ENCODE results near the gene SPSB4.

Gene SPSB4

DNA sequence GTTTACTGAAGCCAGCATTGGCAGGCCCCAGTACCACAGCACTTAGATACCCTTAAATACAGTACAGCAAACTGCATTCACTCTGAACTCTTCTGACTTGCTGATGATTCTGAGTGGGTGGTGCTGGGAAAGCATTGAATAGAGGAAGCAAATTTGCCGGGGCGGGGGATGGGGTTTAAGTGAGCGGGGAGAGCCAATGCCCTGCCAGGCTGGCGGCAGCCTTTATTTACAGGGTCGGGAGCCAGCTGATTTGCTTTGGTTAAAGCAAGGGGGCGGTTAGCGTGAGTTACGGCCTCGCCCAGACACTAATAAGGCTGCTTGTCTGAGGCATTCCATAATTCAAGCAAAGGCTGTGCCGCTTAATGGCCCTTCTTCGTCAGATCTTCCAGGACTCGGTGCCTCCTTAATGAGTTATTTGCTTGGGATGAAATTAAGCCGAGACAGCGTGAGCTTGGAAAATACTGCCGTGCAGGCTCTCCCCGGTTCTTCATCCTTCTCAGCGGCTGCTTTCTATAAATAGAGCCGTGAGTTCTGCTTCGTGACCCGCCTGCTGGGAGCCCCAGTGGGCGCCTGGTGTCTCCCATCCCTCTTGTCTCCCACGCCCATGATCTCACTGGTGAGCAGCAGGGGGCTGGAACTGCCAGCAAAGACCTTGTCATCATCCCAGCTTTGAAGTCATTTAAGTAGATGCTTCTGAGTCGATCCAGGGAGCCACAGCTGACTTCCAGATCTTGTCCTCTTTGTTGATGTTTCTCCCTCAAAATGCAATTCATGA is 25.8 kb downstream of the SPSB4 start:
- peak; percentile 6 for DNase-seq

DNA sequence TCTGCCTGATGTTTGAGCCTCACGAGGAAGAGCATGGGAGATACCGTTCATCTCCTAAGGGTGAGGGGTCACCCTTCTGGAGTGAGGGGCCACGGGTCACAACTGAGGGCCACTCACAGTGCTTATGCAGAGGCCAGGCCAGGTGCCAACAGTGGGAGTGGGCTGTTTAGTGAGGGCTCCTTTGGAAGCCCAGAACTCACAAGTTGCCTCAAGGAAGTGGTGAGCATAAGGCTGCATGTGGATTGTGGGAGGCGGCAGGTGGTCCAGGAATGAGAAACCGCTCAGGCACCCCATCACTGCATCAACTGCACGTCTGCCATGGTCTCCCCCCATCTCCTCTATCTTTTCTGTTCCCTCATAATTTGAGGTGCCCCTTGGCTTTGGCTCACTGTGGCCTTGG is 26.5 kb downstream of the SPSB4 start:
- DNase-seq = no peak

DNA sequence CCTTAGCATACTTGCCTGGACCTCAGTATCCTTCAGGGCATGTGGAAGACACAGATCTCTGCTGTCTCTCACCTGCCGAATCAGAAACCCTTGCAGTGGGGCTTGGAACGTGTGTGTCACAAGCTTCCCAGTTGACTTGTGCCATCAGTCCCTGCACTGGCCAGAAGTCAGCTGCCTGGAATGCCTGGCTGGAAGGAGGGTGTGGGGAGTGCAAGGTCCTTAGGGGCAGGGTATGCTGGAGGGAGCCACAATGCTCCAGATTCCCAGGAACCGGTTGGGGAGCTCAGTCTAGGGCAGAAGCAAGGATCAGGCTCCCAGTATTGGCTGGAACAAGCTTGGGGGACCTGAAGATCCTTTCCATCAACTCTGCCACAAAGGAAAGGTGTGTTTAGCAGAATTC is 27.1 kb downstream of the SPSB4 start:
- DNase-seq = no peak

DNA sequence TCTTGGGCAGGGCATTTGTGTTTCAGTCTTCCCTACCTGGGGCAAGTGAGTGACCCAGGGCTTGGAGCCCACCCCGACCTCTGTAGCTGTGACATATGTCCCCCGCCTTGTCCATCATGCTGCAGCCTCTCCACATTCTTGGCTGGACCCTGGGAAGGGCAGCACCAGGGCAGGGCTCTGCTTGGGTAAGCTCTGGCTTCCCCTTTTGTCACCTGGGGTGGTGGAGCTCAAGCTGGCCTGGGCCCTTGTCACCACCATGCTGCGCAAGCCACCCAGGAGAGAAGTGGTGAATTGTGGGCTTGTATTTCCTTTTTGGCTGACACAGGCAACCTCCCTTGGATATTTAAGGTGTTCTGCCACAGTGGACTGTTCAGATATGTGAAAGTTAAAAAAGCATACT is 29.3 kb downstream of the SPSB4 start:
- no peak for DNase-seq

DNA sequence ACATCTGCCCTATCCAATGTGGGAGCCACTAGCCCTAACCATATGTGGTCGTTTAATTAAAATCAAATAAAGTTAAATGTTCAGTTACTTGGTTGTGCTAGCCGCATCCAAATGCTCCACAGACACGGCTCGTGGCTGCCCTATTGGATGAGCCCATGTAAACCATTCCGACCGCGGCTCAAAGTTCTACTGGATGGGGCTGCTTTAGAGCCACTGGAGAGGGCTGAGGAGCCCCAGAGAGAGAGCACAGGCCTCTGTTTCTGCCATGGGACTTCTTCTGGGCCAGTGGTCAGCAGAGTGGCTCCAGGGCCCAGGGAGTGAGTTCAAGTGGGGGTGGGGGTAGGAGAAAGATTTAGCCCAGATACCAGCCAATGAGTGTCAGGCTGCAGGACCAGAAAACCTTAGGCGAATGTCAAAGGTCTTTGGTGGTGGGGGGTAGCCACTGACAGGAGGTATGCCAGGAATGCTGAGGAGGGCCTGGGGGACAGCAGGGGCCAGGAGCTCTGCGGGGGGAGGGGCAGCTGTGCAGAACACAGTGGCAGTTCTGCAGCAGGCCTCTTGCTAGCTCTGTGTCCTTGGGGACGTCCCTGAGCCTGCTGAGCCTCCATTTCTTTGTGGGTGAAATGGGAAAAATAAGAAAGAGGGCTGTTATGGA is 30.1 kb downstream of the SPSB4 start:
- DNase-seq = no peak

DNA sequence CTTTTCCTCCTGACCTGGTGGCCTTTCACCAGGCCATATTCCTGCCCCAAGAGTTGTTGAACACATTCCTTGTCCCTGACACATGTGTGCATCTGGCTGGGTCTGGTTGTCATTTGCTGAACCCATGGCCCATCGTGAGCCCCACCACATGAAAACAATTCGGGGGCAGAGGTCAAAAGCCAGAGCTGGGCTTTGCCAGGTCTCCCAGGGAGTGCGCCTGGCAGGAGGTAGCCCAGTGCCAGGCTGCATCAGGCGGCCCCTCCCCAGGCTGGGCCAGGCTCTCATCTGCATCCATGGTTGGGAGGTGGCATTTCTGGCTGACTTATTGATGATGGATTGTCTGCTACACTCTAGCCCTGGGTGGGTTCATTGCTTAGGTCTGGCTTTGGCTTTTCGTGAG is 30.9 kb downstream of the SPSB4 start:
- no peak for DNase-seq

DNA sequence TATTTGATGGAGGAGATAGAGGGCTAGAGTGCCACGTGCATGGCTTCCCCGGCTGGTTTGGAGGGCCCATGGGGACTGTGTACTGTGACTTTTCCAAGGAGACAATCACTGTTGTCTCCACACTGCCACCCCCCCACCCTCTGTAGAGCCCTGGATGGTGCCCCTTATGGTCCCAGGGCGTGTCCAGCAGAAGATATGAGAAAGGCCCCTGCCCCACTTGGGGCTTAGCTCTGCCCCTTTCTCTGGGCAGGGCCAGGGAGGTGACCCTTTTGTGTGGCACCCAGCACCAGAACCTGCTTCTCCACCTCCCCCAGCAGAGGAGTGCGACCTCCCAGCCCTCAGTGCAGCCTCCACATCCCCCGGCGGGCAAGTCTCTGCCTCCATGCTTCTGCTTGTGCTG is 32.1 kb downstream of the SPSB4 start:
- DNase-seq = no peak

DNA sequence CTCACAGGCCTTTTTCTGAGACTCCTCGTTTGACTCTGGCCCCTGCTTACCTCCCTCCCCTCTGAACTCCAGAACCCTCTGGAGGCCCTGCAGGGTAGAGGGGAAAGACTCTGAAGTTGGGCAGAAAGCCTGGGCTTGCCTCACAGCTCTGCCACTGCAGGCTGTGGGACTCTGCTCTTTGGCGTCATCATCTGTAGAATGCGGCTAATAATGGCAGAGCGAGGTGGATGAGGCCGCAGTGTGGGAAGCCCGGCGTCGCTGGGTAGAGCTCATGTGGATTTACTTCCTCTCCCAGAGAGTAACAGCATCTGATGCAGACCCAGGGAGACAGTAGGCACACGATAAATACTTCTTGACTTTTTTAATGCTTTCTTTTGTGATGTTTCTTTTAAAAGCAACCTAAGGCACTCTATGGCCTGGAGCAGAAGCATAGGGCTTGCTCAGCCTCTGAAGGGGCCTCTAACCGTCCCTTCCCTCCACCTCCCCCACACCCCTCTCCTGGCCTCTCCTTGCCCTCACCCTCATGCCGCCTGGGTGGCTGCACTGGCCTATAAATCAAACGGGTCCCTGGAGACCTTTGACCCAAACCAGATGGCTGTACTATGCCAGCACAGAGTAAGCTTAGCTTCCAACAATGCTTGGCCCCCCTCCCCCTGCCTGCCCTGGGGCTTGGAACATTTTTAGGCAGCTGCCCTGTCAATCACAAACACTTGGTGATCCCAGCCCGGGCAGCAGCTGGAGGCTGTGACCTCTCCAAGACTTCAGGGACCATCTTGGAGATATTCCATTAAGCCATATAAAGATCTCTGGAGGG is 32.9 kb downstream of the SPSB4 start:
- DNase-seq = no peak

DNA sequence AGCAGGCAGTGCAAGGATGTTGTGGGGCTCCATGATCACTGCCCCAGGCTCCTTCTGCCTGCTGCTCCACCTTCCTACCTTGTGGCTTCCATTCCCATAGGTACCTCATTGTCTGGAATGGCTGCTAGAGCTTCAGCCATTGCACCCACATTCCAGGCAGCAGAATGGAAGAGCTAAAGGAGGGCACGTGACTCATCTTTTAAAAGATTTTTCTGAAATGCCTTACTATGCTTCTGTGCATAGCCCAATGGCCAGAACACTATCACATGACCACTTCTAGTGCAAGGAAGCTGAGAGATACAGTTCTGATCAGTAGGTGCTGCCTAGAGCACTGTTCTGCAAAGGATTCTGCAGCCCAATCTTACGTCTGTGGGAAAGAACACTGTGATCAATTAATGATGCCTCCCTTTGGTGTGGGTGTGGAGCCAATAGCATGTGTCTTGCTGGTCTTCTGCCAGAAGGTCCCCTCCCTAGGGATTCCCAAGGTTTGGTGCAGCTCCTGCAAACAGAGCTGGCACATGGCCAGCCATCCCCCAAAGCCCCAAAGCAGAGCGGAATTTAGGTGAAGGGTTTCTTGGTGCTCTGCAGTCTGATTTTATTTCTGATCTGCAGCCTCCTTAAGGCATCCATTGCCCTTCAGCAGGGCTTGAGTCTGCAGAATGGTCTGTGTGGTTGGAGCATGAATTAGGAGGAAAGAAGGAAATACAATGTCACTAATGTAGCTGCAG is 34.4 kb downstream of the SPSB4 start:
- no peak for DNase-seq

DNA sequence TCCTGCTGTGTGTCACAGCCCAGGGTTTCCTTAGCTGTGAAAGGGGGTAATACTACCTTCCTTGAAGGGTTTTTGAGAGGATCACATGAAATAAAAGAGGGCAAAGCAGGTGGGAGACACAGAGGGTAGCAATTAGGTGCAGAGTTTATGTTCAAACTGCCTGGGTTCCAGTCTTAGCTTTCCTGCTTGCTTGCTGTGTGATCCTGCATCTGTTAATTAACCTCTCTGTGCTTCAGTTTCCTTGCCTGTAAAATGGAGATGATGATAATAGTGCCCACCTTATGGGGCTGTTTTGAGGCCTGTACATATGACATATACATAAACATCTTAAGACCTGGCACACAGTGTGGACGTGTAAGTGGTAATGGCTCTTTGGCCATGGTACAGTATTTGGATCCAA is 35.0 kb downstream of the SPSB4 start:
- DNase-seq = no peak

DNA sequence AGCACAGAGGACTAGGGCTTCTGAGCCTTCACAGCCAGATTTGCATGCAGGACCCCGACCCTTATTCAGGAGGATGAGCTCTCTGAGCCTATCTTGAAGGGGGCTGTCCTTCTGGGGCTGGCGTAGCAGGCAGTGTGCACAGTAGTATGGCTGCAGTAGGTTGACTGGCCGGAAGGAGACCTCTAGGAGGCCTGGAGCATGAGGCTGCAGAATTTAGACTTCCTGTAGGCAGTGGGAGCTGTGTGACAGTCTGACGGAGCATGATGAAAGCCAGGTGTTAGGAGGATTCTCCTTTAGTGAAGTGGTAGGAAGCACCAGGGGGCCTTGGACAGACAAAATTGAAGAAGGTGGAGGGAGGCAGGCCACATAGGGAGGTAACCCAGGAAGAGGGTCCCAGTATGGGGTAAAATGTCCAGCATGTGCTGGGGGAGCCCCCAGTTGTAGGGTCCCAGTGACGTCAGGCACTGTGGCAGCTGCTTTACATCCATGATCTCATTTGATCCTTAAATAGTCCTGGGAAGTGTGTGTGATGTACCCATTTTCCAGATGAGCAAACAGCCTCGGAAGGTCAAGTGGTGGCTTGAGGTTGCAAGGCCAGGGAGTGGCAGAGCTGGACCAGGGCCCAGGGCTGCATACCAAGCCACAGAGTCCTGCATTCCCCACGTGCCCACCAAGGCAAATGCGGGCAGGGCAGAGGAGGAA is 36.1 kb downstream of the SPSB4 start:
- no peak for DNase-seq

DNA sequence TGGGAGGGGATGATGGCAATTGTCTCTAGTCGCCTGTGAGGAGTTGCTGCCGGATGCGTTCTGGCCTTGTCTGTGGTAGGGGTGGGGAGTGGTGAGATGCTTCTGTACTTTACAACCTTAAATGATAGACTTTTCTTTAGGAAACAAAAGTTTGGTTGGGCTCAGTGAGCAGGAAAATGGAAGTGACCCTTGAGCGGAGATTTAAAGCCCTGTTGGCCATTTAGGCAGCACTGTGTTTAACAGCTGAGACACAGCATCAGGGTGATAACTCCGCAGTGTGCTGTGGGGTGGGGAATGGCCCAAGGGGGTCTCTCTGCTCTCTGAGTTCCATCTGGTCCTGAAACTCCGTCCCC is 36.6 kb downstream of the SPSB4 start:
- DNase-seq = no peak

DNA sequence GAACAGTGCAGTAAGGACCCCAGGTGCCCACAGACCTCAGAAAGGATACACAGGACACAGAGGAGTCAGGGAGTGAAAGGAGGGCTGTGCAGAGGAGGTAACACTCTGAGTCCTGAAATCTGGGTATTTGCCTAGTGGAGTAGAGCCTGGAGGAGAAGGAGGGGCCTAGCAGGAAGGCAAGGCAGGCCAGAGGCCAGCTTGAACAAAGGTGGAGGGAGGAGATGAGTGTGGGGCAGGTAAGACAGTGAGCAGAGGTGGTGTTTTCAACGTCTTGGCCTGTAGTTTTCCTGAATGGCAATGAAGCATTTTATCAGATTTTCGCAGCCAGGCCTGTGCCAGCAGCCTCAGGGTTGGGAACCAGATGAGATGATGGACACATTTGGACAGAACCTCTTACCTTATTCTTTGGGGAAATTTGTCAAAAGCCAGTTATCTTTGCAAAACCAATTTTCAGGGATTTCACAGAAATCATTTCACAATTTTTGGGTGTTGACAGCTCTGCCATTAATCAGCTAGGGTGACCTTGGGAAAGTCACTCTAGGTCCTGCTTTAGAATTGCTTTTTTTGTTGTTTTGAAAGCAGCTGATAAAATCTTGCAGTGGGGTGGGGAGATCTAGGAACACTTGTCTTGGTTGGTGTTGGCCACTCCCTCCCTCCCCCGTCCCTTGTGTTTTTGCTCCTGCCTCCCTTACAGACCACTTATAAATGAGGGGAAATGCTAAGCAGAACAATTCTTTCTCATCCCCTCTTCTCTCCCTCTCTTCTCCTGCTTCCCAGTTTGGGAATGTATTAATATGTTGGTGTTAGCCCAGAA is 38.4 kb downstream of the SPSB4 start:
- DNase-seq = no peak

DNA sequence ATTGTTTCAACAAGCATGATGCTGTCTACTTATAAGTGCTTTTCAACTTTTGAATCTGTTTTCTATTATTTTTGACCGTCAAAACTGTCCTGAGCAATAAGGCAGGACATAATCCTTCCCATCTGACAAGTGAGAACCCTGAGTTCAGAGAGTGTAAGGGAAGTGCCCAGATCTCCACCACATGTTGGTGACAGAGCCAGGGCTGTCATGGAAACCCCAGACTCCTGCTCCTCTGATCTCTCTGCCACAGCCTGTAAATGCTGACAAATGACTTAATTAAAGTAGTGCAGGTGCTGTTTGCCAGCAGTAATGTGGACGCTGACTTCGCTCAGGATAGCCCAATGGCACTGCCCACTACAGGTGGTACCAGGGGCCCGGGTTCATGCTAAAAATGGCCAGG is 40.3 kb downstream of the SPSB4 start:
- DNase-seq = no peak

DNA sequence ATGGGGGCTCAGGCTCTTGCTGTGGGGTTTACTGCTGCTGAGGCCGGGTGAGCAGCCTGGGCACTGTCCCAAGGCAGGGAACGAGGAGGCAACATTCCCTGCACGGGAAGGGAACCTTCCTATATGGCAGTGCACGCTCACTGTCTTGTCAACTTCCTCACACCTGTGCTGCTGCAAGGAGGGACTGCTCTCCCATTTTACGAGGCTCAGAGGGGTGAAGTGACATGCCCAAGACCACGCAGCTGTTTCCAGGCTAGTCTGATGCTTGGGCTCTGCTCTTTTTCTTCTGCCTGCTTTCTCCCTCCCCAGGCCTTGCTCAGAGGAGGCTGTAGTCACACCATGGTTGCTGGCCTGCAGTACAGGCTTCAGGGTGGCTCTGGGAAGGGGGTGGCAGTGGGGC is 41.5 kb downstream of the SPSB4 start:
- DNase-seq = no peak

DNA sequence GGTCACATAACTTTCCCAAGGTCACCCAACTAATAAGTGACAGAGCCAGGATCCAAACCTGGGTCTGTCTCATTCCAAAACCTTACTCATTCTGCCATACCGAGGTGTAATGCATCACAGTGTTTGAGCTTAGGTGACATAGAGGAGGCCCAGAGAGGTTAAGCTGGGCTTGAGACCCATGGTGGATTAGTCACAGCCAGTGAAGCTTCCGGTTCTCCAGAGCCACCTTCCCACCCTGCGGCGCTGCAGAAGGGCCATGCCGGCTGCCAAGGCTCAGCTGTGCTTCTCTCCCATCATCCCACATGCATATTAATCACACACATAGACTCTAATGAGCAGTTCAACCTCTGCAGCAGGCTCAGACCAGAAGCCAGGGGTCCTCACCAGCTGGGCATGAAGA is 42.2 kb downstream of the SPSB4 start:
- DNase-seq = no peak

DNA sequence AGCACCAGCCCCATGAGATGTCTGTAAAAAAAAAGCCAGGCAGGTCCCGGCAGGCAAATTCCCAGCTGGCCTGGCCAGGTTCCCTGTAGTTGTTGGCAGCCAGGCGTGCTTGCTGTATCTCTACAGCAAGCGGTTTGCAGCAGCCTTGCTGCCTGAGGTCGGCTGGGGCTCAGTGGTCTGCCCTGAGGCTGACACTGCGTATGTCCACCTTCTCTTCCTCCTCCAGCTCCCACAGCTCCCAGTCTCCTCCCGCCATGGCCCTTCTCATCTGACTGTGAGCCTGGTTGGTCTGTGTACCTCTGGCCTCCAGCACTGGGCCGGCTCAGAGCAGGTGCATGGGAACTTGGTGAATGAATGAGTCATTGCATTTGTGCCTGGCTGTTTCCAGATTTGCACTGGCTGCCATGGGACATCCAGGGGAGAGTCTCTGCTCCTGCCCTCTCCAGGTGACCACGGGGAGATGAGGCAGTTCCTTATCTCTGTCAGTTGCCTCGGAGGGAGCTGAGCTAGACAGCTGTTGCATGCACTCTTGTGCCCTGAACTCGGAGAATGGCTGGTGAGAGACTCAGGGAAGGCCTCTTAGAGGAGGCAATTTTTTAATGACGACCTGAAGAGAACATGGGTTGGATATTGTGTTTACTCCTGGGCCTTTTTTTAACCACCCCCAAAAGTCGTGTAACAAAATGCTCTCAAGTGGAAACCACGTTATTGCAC is 43.0 kb downstream of the SPSB4 start:
- no peak for DNase-seq

DNA sequence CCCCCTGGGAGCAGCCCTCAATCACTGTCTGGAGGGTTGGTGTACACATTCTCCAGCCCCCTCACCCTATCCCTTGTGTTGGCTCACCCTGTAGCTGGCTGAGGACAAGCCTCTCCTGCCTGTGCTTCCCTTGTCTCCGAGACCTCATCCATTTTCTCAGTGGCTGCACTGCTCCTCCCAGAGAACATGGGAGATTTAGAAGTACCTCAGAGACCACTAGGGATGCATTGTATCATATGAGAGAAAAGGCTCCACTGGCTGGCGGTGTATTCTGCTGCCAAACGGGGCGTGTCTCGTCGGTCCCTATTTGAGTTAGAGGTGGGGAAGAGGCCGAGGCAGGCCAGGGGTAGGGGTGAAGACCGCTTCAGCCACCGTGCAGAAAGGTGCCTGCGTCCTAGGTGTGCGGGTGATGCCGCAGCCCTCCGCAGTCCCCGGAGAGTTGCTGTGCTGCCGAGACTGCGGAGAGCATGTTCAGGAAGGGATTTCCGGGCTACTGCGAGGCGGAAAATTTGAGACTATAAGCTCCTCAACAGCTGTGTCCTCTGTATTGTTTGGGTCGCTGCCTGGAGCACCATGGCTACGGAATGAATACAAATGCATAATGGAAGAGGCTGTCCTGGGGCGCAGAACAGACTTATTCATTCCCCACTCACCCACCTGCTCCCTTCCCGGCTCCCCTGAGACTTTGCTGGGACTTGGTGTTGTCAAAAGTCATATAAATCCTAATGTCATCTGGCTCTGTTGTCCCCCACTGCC is 43.8 kb downstream of the SPSB4 start:
- no peak for DNase-seq

DNA sequence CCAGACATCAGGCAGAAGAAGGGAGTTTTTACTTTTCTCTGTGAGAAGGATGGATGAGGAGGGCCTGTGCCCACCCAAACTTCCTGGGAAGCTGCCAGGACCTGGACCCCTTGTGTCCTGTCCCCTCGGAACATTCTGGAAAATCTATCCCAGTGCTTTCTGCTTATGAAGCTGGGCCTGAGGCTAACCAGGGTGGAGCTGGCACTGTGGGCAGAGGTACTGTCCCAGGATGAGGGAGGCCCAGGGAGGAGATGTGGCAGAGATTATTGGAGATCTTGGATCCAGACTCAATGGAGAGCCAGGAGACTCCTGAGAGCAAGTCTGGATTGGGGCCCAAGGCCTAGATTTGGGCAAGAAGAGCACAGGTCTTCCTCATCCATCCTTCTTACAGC is 44.4 kb downstream of the SPSB4 start:
- no peak for DNase-seq

DNA sequence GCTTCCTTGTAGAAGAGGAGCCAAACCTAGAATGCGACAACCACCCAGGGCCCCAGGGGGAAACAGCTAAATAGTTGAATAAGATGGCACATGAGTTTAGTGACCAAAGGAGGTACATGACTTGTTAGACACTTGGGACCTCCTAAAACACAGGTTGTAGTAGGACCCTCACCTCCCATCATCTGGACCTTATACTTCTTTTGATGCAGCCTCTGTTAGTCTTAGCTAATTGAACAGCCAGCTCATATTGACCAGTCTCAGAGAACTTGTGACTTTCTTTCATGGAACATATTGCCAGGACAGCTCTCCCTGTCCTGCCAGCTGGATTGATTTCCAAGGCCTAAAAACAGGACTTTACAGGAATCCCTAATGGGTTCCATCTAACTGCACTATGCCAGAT is 45.0 kb downstream of the SPSB4 start:
- DNase-seq = no peak
